HS-27A (cell line): ENCODE results near the gene RIN3.
"Not testable (repeated sequence)": the region's sequence is repeated elsewhere in the genome, so short reads cannot be mapped to it uniquely, and the experiment has no call there.

Experiments used
- DNase-seq: peaks from one replicate; pipeline ENCODE4 v3.0.0-alpha.2; 2012; ENCODE audit warnings: low read depth, missing footprints

The RIN3 gene

GRCh38 chr14:92624764-92625163 is 111.2 kb downstream of the RIN3 start:
- no peak for DNase-seq

GRCh38 chr14:92625213-92625612 is 111.6 kb downstream of the RIN3 start:
- peak; percentile 74 for DNase-seq

- no peak for DNase-seq
Measured at GRCh38 chr14:92626041-92626440, 112.5 kb downstream of the RIN3 start.

- no peak for DNase-seq
Measured at GRCh38 chr14:92627707-92628215, 114.2 kb downstream of the RIN3 start.

GRCh38 chr14:92628636-92629035 is 115.1 kb downstream of the RIN3 start:
- DNase-seq: no peak

- DNase-seq: no peak
Measured at GRCh38 chr14:92630367-92630766, 116.8 kb downstream of the RIN3 start.

GRCh38 chr14:92631098-92631497 is 117.5 kb downstream of the RIN3 start:
- DNase-seq: no peak

GRCh38 chr14:92632546-92633273 is 119.1 kb downstream of the RIN3 start:
- DNase-seq: no peak

GRCh38 chr14:92633274-92633616 is 119.7 kb downstream of the RIN3 start:
- no peak for DNase-seq

- DNase-seq: no peak
Measured at GRCh38 chr14:92633724-92634123, 120.1 kb downstream of the RIN3 start.

- no peak for DNase-seq
Measured at GRCh38 chr14:92635031-92635430, 121.5 kb downstream of the RIN3 start.

- no peak for DNase-seq
Measured at GRCh38 chr14:92635896-92636295, 122.3 kb downstream of the RIN3 start.

GRCh38 chr14:92637228-92637627 is 123.6 kb downstream of the RIN3 start:
- no peak for DNase-seq

- no peak for DNase-seq
Measured at GRCh38 chr14:92637864-92638263, 124.3 kb downstream of the RIN3 start.

- DNase-seq: no peak
Measured at GRCh38 chr14:92638266-92638665, 124.7 kb downstream of the RIN3 start.

GRCh38 chr14:92638904-92639303 is 125.3 kb downstream of the RIN3 start:
- no peak for DNase-seq

- DNase-seq: not testable (repeated sequence)
Measured at GRCh38 chr14:92639472-92640117, 126.0 kb downstream of the RIN3 start.

GRCh38 chr14:92641306-92641705 is 127.7 kb downstream of the RIN3 start:
- no peak for DNase-seq

- DNase-seq: peak; percentile 54
Measured at GRCh38 chr14:92644171-92644969, 130.8 kb downstream of the RIN3 start.

- no peak for DNase-seq
Measured at GRCh38 chr14:92644970-92645515, 131.5 kb downstream of the RIN3 start.

GRCh38 chr14:92645841-92646478 is 132.4 kb downstream of the RIN3 start:
- DNase-seq: peak; percentile 57
